ENCODE data around the gene PSMD9.
"Not testable (repeated sequence)": the region's sequence is repeated elsewhere in the genome, so short reads cannot be mapped to it uniquely, and the experiment has no call there.

PSMD9 gene

GRCh38 chr12:121852392-121852791, 36.2 kb upstream of the PSMD9 start:
- H4K12ac ChIP-seq (ENCODE audit: low read depth, low read length); H3K14ac ChIP-seq (ENCODE audit: low read length); H3K27me3 ChIP-seq (ENCODE audit: insufficient read depth, low read length); DNase-seq; H3K4me2 ChIP-seq (ENCODE audit: low read length); H3K79me2 ChIP-seq (ENCODE audit: control insufficient read depth, insufficient read depth, low read length, poor library complexity); H4K8ac ChIP-seq (ENCODE audit: low read depth, low read length); H3K4ac ChIP-seq (ENCODE audit: low read depth, low read length); H3K4me3 ChIP-seq (ENCODE audit: low read depth, low read length); H2AK5ac ChIP-seq (ENCODE audit: low read length); H3K36me3 ChIP-seq (ENCODE audit: control insufficient read depth in 1 of 2, insufficient read depth in 2 of 2, low read length in 2 of 2); H3K23ac ChIP-seq (ENCODE audit: low read length); H2BK120ac ChIP-seq (ENCODE audit: insufficient read depth, low read length, poor library complexity); H3K79me1 ChIP-seq (ENCODE audit: low read length); H2BK12ac ChIP-seq (ENCODE audit: low read length); H2AFZ ChIP-seq (ENCODE audit: insufficient read depth, low read length, poor library complexity); H2BK5ac ChIP-seq (ENCODE audit: low read depth, low read length, poor library complexity); H3K9me3 ChIP-seq (ENCODE audit: insufficient read depth, low read depth, low read length); H4K91ac ChIP-seq (ENCODE audit: low read depth, low read length); H3K18ac ChIP-seq (ENCODE audit: low read length); H3K4me1 ChIP-seq (ENCODE audit: control insufficient read depth in 1 of 2, insufficient read depth in 2 of 2, low read length in 2 of 2); H3K9ac ChIP-seq (ENCODE audit: low read length); H3K27ac ChIP-seq (ENCODE audit: low read depth, low read length): not testable (repeated sequence)
- WGBS (ENCODE audit: extremely low coverage, insufficient coverage, insufficient read length): no CpG with 5 or more reads among the region's 3 CpGs

- Histone ChIP-seq H3K79me2 (ENCODE audit: control insufficient read depth, insufficient read depth, low read length, poor library complexity) (no peaks in the 10 kb centered on the region), H2BK12ac (ENCODE audit: low read length) (no peak overlapping the region), H2AFZ (ENCODE audit: insufficient read depth, low read length, poor library complexity) (no peak overlapping the region), H3K23ac (ENCODE audit: low read length) (no peak overlapping the region), H3K36me3 (ENCODE audit: control insufficient read depth in 1 of 2, insufficient read depth in 2 of 2, low read length in 2 of 2) (no peaks in the 10 kb centered on the region), H3K18ac (ENCODE audit: low read length) (no peak overlapping the region), H3K27me3 (ENCODE audit: insufficient read depth, low read length) (no peaks in the 10 kb centered on the region), H2BK120ac (ENCODE audit: insufficient read depth, low read length, poor library complexity) (no peak overlapping the region), H4K12ac (ENCODE audit: low read depth, low read length) (no peak overlapping the region), H3K4me2 (ENCODE audit: low read length) (no peak overlapping the region), H4K91ac (ENCODE audit: low read depth, low read length) (no peak overlapping the region), H3K79me1 (ENCODE audit: low read length) (peaks cover 5% of the 10 kb centered on the region), H3K4me1 (ENCODE audit: control insufficient read depth in 1 of 2, insufficient read depth in 2 of 2, low read length in 2 of 2) (peaks cover 18 to 20% of the 10 kb centered on the region in 2 experiments), H3K9me3 (ENCODE audit: insufficient read depth, low read depth, low read length) (no peaks in the 10 kb centered on the region), H3K4ac (ENCODE audit: low read depth, low read length) (no peak overlapping the region), H3K9ac (ENCODE audit: low read length) (no peak overlapping the region), H3K4me3 (ENCODE audit: low read depth, low read length) (no peak overlapping the region), H2AK5ac (ENCODE audit: low read length) (peak overlapping the region; percentile 28), H2BK5ac (ENCODE audit: low read depth, low read length, poor library complexity) (no peak overlapping the region), H4K8ac (ENCODE audit: low read depth, low read length) (no peak overlapping the region), H3K14ac (ENCODE audit: low read length) (no peak overlapping the region), H3K27ac (ENCODE audit: low read depth, low read length) (no peak overlapping the region)
- WGBS (ENCODE audit: extremely low coverage, insufficient coverage, insufficient read length): no CpG with 5 or more reads among the region's 11 CpGs
- DNase-seq: no peak
These were observed 31.0 kb upstream of the PSMD9 start for GRCh38 chr12:121857322-121858246.

GRCh38 chr12:121858318-121858661, 30.3 kb upstream of the PSMD9 start:
- Histone ChIP-seq H4K8ac (ENCODE audit: low read depth, low read length) (no peak overlapping the region), H2BK5ac (ENCODE audit: low read depth, low read length, poor library complexity) (no peak overlapping the region), H3K14ac (ENCODE audit: low read length) (no peak overlapping the region)

GRCh38 chr12:121858662-121859572, 29.7 kb upstream of the PSMD9 start, which contains the start of gene HPD:
Gene HPD (minus strand): TSS chr12:121858859. CDS start chr12:121858823, 36 bp downstream.
- H3K4me2 ChIP-seq (ENCODE audit: low read length): peak within 1 kb of the TSS; percentile 7
- H2BK5ac ChIP-seq (ENCODE audit: low read depth, low read length, poor library complexity): no peak within 1 kb of the TSS
- H3K9me3 ChIP-seq (ENCODE audit: insufficient read depth, low read depth, low read length): no peaks in the 10 kb centered on the region
- H3K4me1 ChIP-seq (ENCODE audit: control insufficient read depth in 1 of 2, insufficient read depth in 2 of 2, low read length in 2 of 2): peaks cover 18 to 20% of the 10 kb centered on the region in 2 experiments
- WGBS (ENCODE audit: extremely low coverage, insufficient coverage, insufficient read length): no CpG with 5 or more reads among the region's 16 CpGs
- no peak within 1 kb of the TSS for H2AFZ ChIP-seq (ENCODE audit: insufficient read depth, low read length, poor library complexity)
- no peak within 1 kb of the TSS for H3K27ac ChIP-seq (ENCODE audit: low read depth, low read length)
- H3K79me1 ChIP-seq (ENCODE audit: low read length): peaks cover 5% of the 10 kb centered on the region
- peak within 1 kb of the TSS; percentile 28 for H2AK5ac ChIP-seq (ENCODE audit: low read length)
- no peak within 1 kb of the TSS for H3K4ac ChIP-seq (ENCODE audit: low read depth, low read length)
- H3K23ac ChIP-seq (ENCODE audit: low read length): no peak within 1 kb of the TSS
- H3K9ac ChIP-seq (ENCODE audit: low read length): no peak within 1 kb of the TSS
- H3K36me3 ChIP-seq (ENCODE audit: control insufficient read depth in 1 of 2, insufficient read depth in 2 of 2, low read length in 2 of 2): no peaks in the 10 kb centered on the region
- H3K18ac ChIP-seq (ENCODE audit: low read length): no peak within 1 kb of the TSS
- no peaks in the 10 kb centered on the region for H3K27me3 ChIP-seq (ENCODE audit: insufficient read depth, low read length)
- peak within 1 kb of the TSS; percentile 40 for H2BK12ac ChIP-seq (ENCODE audit: low read length)
- peak within 1 kb of the TSS; percentile 28 for H3K4me3 ChIP-seq (ENCODE audit: low read depth, low read length)
- peak within 1 kb of the TSS; percentile 9 for H3K14ac ChIP-seq (ENCODE audit: low read length)
- peak within 1 kb of the TSS; percentile 15 for H4K91ac ChIP-seq (ENCODE audit: low read depth, low read length)
- H2BK120ac ChIP-seq (ENCODE audit: insufficient read depth, low read length, poor library complexity): peak within 1 kb of the TSS; percentile 13
- H4K12ac ChIP-seq (ENCODE audit: low read depth, low read length): no peak within 1 kb of the TSS
- DNase-seq: peak; percentile 42 to 67
- no peak within 1 kb of the TSS for H4K8ac ChIP-seq (ENCODE audit: low read depth, low read length)
- H3K79me2 ChIP-seq (ENCODE audit: control insufficient read depth, insufficient read depth, low read length, poor library complexity): no peaks in the 10 kb centered on the region

More at GRCh38 chr12:121858318-121858661, 30.3 kb upstream of the PSMD9 start:
- no peak for DNase-seq
- Histone ChIP-seq H2AFZ (ENCODE audit: insufficient read depth, low read length, poor library complexity) (no peak overlapping the region), H3K9ac (ENCODE audit: low read length) (no peak overlapping the region), H2AK5ac (ENCODE audit: low read length) (no peak overlapping the region), H3K9me3 (ENCODE audit: insufficient read depth, low read depth, low read length) (no peaks in the 10 kb centered on the region), H2BK12ac (ENCODE audit: low read length) (no peak overlapping the region), H3K79me1 (ENCODE audit: low read length) (peaks cover 5% of the 10 kb centered on the region), H3K18ac (ENCODE audit: low read length) (no peak overlapping the region), H3K4me1 (ENCODE audit: control insufficient read depth in 1 of 2, insufficient read depth in 2 of 2, low read length in 2 of 2) (peaks cover 18 to 20% of the 10 kb centered on the region in 2 experiments), H3K23ac (ENCODE audit: low read length) (no peak overlapping the region), H3K27me3 (ENCODE audit: insufficient read depth, low read length) (no peaks in the 10 kb centered on the region), H3K4me3 (ENCODE audit: low read depth, low read length) (peak overlapping the region; percentile 28), H3K79me2 (ENCODE audit: control insufficient read depth, insufficient read depth, low read length, poor library complexity) (no peaks in the 10 kb centered on the region), H3K36me3 (ENCODE audit: control insufficient read depth in 1 of 2, insufficient read depth in 2 of 2, low read length in 2 of 2) (no peaks in the 10 kb centered on the region), H3K27ac (ENCODE audit: low read depth, low read length) (no peak overlapping the region), H3K4me2 (ENCODE audit: low read length) (no peak overlapping the region), H3K4ac (ENCODE audit: low read depth, low read length) (no peak overlapping the region), H4K12ac (ENCODE audit: low read depth, low read length) (no peak overlapping the region), H4K91ac (ENCODE audit: low read depth, low read length) (no peak overlapping the region), H2BK120ac (ENCODE audit: insufficient read depth, low read length, poor library complexity) (no peak overlapping the region)
- no CpG with 5 or more reads among the region's 10 CpGs for WGBS (ENCODE audit: extremely low coverage, insufficient coverage, insufficient read length)
